ENCODE results near the gene ERP27. TPM values are rescaled to one million over a fixed set of nuclear protein-coding genes. Genes with fewer than 3 reads are reported as not detected.

Gene ERP27
- total RNA-seq, 1 experiment from 2014 or later, result 0.74 TPM

GRCh38 chr12:14892726-14893505 lies 45.4 kb downstream of the ERP27 start:
- peak; percentile 84 for DNase-seq (ENCODE audit: low read depth, low spot score)
- in situ Hi-C loops (cut with HindIII; ENCODE audit: low pct_unique_long_range_greater_than_20kb, low sequenced_read_pairs), result no loop called here

GRCh38 chr12:14890701-14891100 lies 47.6 kb downstream of the ERP27 start:
- in situ Hi-C loops (cut with HindIII; ENCODE audit: low pct_unique_long_range_greater_than_20kb, low sequenced_read_pairs), result no loop called here

GRCh38 chr12:14886271-14886670 lies 52.1 kb downstream of the ERP27 start:
- in situ Hi-C loops (cut with HindIII; ENCODE audit: low pct_unique_long_range_greater_than_20kb, low sequenced_read_pairs), result no loop called here
- no peak for DNase-seq (ENCODE audit: low read depth, low spot score)

More at GRCh38 chr12:14890701-14891100, 47.6 kb downstream of the ERP27 start:
- DNase-seq (ENCODE audit: low read depth, low spot score), result no peak

GRCh38 chr12:14885718-14886221 lies 52.6 kb downstream of the ERP27 start, which contains the start of gene MGP:
TSS of gene MGP (minus strand) at chr12:14885854. CDS start at chr12:14885791, 63 bp downstream.
- in situ Hi-C loops (cut with HindIII; ENCODE audit: low pct_unique_long_range_greater_than_20kb, low sequenced_read_pairs), result no loop called here
- DNase-seq (ENCODE audit: low read depth, low spot score), result peak; percentile 38

GRCh38 chr12:14884458-14884878 lies 53.9 kb downstream of the ERP27 start:
- in situ Hi-C loops (cut with HindIII; ENCODE audit: low pct_unique_long_range_greater_than_20kb, low sequenced_read_pairs), result no loop called here
- peak; percentile 87 for DNase-seq (ENCODE audit: low read depth, low spot score)

GRCh38 chr12:14883686-14884085 lies 54.7 kb downstream of the ERP27 start:
- DNase-seq (ENCODE audit: low read depth, low spot score), result no peak
- in situ Hi-C loops (cut with HindIII; ENCODE audit: low pct_unique_long_range_greater_than_20kb, low sequenced_read_pairs), result no loop called here

GRCh38 chr12:14880890-14881453 lies 57.4 kb downstream of the ERP27 start:
- no peak for DNase-seq (ENCODE audit: low read depth, low spot score)
- in situ Hi-C loops (cut with HindIII; ENCODE audit: low pct_unique_long_range_greater_than_20kb, low sequenced_read_pairs), result no loop called here

- no peak for DNase-seq (ENCODE audit: low read depth, low spot score)
- in situ Hi-C loops (cut with HindIII; ENCODE audit: low pct_unique_long_range_greater_than_20kb, low sequenced_read_pairs), result no loop called here
Observed at GRCh38 chr12:14879222-14879933, 59.0 kb downstream of the ERP27 start.

GRCh38 chr12:14878488-14878887 lies 59.8 kb downstream of the ERP27 start:
- DNase-seq (ENCODE audit: low read depth, low spot score), result no peak
- in situ Hi-C loops (cut with HindIII; ENCODE audit: low pct_unique_long_range_greater_than_20kb, low sequenced_read_pairs), result no loop called here

- in situ Hi-C loops (cut with HindIII; ENCODE audit: low pct_unique_long_range_greater_than_20kb, low sequenced_read_pairs), result no loop called here
- no peak for DNase-seq (ENCODE audit: low read depth, low spot score)
Observed at GRCh38 chr12:14876833-14877232, 61.5 kb downstream of the ERP27 start.

- no peak for DNase-seq (ENCODE audit: low read depth, low spot score)
- in situ Hi-C loops (cut with HindIII; ENCODE audit: low pct_unique_long_range_greater_than_20kb, low sequenced_read_pairs), result no loop called here
Observed at GRCh38 chr12:14874882-14875281, 63.5 kb downstream of the ERP27 start.

- no peak for DNase-seq (ENCODE audit: low read depth, low spot score)
- in situ Hi-C loops (cut with HindIII; ENCODE audit: low pct_unique_long_range_greater_than_20kb, low sequenced_read_pairs), result no loop called here
Observed at GRCh38 chr12:14873440-14874185, 64.7 kb downstream of the ERP27 start.

GRCh38 chr12:14871886-14872285 lies 66.5 kb downstream of the ERP27 start:
- in situ Hi-C loops (cut with HindIII; ENCODE audit: low pct_unique_long_range_greater_than_20kb, low sequenced_read_pairs), result no loop called here
- no peak for DNase-seq (ENCODE audit: low read depth, low spot score)

- no peak for DNase-seq (ENCODE audit: low read depth, low spot score)
- in situ Hi-C loops (cut with HindIII; ENCODE audit: low pct_unique_long_range_greater_than_20kb, low sequenced_read_pairs), result no loop called here
Observed at GRCh38 chr12:14871247-14871646, 67.1 kb downstream of the ERP27 start.

GRCh38 chr12:14868916-14869506 lies 69.3 kb downstream of the ERP27 start:
- no peak for DNase-seq (ENCODE audit: low read depth, low spot score)
- in situ Hi-C loops (cut with HindIII; ENCODE audit: low pct_unique_long_range_greater_than_20kb, low sequenced_read_pairs), result no loop called here

All from SK-MEL-5 (cell line).